Peyer's patch (tissue), 4 donors: ENCODE data around the gene NMRK2.

Experiments used
- POLR2A ChIP-seq, 2 donors: fragments of 450-650 bp; IDR thresholded peaks; one replicate each; pipeline ENCODE4 v1.5.1; 2017; ENCODE audit warnings: antibody characterized with exemption in 2 of 2, mild to moderate bottlenecking in 2 of 2, moderate library complexity in 2 of 2
- TF ChIP-seq, protein P1 (sequence below), 6 experiments: fragments of 450-650 bp in 4 of 6; fragments of 200-600 bp in 2 of 6; sonication (generic) in 1 of 6; IDR thresholded peaks; one replicate each; pipeline ENCODE4 v1.5.1; 2017 to 2019; ENCODE audit warnings: antibody characterized with exemption in 6 of 6, mild to moderate bottlenecking in 3 of 6, moderate library complexity in 1 of 6

DNA sequence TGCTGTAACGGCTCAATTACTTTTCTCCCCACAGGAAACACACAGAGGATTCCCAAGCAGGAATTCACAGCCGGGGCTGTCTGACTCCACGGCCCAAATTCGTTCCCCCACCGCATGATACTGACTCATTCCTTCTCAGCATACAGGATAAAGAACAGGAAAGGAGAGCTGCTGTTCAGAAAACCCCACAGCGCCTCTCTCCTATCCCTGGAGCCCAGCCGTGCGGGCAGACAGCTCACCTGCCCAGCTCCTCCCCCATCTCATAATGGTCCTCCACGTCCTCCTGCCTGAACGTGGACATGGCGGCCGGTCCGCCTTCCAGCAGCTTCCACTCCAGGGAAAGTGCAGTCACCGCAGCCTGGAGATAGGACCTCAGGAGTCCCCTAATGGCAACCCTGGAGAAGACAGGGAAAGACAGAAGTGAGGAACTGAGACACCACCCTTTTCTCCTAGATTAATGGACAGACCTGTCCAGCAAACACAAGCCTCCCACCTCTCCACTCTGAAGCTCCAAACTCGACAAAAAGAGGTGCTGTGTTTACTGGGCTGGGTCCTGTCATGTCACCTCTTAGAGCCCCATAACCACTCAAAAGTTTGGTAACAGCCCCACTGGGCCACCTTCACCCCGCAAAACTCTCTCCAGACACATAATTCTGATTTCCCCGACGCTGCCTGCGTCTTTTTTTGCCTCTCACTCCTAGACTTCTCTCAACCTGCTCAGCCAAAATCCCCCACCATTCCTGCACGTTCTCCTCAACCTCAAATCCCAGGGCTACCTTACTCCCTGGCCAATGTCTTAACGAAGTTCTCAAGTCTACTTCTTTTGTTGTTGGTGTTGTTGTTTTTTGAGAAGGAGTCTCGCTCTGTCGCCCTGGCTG lies 36.8 kb downstream of the NMRK2 start:
- TF ChIP-seq, protein P1, sequence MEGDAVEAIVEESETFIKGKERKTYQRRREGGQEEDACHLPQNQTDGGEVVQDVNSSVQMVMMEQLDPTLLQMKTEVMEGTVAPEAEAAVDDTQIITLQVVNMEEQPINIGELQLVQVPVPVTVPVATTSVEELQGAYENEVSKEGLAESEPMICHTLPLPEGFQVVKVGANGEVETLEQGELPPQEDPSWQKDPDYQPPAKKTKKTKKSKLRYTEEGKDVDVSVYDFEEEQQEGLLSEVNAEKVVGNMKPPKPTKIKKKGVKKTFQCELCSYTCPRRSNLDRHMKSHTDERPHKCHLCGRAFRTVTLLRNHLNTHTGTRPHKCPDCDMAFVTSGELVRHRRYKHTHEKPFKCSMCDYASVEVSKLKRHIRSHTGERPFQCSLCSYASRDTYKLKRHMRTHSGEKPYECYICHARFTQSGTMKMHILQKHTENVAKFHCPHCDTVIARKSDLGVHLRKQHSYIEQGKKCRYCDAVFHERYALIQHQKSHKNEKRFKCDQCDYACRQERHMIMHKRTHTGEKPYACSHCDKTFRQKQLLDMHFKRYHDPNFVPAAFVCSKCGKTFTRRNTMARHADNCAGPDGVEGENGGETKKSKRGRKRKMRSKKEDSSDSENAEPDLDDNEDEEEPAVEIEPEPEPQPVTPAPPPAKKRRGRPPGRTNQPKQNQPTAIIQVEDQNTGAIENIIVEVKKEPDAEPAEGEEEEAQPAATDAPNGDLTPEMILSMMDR (IDR thresholded peaks at IDR 0.05), result peak in 1 of 6 experiments; percentile 3
- TF ChIP-seq POLR2A (IDR thresholded peaks at IDR 0.05), result no peak
